Measurements from ENCODE around the gene SORCS1.

The SORCS1 gene

DNA sequence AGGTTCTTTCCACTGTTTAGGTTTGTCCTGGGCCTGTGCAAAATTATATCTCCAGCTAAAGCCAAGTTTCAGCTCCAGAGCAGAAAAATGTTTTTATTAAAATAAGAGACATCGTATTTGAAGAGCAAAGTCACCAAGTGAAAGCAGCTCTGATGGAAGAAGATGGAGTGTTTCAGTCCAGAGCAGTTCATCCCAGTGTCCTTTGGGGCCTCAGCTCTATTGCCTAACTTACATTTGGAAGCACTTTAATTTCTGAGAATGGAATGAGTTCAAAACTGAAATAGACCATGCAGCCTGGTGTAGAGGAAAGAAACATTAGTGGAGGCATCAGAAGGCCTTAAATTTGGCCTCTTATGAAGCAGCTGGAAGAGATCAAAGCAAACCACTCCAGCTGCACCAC lies 545.2 kb downstream of the SORCS1 start:
- TF ChIP-seq EP300 (IDR thresholded peaks at IDR 0.05; ENCODE audit: borderline replicate concordance) (no peak), CREB1 (IDR thresholded peaks at IDR 0.05; ENCODE audit: low read depth) (no peak)

- TF ChIP-seq EGR1 (IDR thresholded peaks at IDR 0.05): no peak
- no peak for TF ChIP-seq YY1 (IDR thresholded peaks at IDR 0.05; ENCODE audit: low read depth)
- no peak for TF ChIP-seq TCF12 (IDR thresholded peaks at IDR 0.05; ENCODE audit: low read depth)
- no peak for TF ChIP-seq RAD21 (IDR thresholded peaks at IDR 0.05; ENCODE audit: low read depth)
- TF ChIP-seq USF1 (IDR thresholded peaks at IDR 0.05): no peak
- TF ChIP-seq TAF1 (IDR thresholded peaks at IDR 0.05; ENCODE audit: low read depth): no peak
- TF ChIP-seq, protein P1, sequence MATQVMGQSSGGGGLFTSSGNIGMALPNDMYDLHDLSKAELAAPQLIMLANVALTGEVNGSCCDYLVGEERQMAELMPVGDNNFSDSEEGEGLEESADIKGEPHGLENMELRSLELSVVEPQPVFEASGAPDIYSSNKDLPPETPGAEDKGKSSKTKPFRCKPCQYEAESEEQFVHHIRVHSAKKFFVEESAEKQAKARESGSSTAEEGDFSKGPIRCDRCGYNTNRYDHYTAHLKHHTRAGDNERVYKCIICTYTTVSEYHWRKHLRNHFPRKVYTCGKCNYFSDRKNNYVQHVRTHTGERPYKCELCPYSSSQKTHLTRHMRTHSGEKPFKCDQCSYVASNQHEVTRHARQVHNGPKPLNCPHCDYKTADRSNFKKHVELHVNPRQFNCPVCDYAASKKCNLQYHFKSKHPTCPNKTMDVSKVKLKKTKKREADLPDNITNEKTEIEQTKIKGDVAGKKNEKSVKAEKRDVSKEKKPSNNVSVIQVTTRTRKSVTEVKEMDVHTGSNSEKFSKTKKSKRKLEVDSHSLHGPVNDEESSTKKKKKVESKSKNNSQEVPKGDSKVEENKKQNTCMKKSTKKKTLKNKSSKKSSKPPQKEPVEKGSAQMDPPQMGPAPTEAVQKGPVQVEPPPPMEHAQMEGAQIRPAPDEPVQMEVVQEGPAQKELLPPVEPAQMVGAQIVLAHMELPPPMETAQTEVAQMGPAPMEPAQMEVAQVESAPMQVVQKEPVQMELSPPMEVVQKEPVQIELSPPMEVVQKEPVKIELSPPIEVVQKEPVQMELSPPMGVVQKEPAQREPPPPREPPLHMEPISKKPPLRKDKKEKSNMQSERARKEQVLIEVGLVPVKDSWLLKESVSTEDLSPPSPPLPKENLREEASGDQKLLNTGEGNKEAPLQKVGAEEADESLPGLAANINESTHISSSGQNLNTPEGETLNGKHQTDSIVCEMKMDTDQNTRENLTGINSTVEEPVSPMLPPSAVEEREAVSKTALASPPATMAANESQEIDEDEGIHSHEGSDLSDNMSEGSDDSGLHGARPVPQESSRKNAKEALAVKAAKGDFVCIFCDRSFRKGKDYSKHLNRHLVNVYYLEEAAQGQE (IDR thresholded peaks at IDR 0.05; ENCODE audit: low read depth): no peak
- no peak for TF ChIP-seq EP300 (IDR thresholded peaks at IDR 0.05; ENCODE audit: borderline replicate concordance)
- TF ChIP-seq TEAD4 (IDR thresholded peaks at IDR 0.05): no peak
- TF ChIP-seq MAX (IDR thresholded peaks at IDR 0.05): no peak
Measured at GRCh38 chr10:106618646-106619045, 545.9 kb downstream of the SORCS1 start.

DNA sequence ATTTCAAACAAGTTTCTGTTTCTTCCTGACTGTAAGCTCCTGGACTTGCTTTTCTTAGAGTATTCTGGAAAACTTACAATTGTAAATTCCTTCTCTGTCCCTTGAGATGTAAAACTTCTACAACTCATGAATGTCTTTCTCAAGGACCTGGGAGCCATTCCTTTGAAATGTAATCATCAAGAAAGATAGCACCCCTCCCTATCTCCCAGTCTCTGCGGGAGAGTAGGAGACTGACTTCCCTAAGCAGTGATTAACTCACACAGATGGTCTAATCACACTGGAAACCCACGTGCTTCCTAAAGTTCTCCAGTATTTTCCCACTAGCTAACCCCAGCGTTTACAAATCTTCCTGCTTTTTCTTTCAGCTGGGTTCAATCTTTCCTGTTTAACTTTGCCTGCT lies 549.4 kb downstream of the SORCS1 start:
- TF ChIP-seq, protein P1 (IDR thresholded peaks at IDR 0.05; ENCODE audit: low read depth): no peak
- TF ChIP-seq TAF1 (IDR thresholded peaks at IDR 0.05; ENCODE audit: low read depth): no peak
- no peak for TF ChIP-seq ZBTB7A (IDR thresholded peaks at IDR 0.05; ENCODE audit: low read depth)
- TF ChIP-seq EGR1 (IDR thresholded peaks at IDR 0.05): no peak
- no peak for TF ChIP-seq FOXM1 (IDR thresholded peaks at IDR 0.05; ENCODE audit: borderline replicate concordance, low read depth)
- TF ChIP-seq CREB1 (IDR thresholded peaks at IDR 0.05; ENCODE audit: low read depth): no peak
- TF ChIP-seq TEAD4 (IDR thresholded peaks at IDR 0.05): no peak
- no peak for TF ChIP-seq TCF12 (IDR thresholded peaks at IDR 0.05; ENCODE audit: low read depth)
- TF ChIP-seq USF1 (IDR thresholded peaks at IDR 0.05): no peak
- TF ChIP-seq EP300 (IDR thresholded peaks at IDR 0.05; ENCODE audit: borderline replicate concordance): no peak
- no peak for TF ChIP-seq CEBPB (IDR thresholded peaks at IDR 0.05)
- TF ChIP-seq MAX (IDR thresholded peaks at IDR 0.05): no peak
- TF ChIP-seq NFIC (IDR thresholded peaks at IDR 0.05): no peak
- TF ChIP-seq YY1 (IDR thresholded peaks at IDR 0.05; ENCODE audit: low read depth): no peak
- TF ChIP-seq RAD21 (IDR thresholded peaks at IDR 0.05; ENCODE audit: low read depth): no peak

DNA sequence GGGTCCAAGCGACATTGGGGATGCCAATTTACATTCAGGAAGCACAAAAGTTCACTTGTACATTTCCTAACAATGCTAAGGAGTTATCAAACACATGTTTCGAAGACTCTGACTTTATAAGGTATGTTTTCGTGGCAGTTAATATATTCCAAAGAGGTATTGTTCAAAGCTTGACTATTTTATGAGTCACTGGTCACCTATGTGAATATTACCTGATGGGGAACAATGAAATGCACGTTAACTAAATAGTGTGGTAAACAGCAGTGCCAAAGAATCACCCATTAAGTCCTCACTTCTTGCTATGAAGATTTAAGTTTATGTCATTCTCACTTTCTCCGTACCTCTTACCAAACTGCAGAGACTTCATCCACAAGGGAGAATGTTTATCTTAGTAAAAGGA lies 550.2 kb downstream of the SORCS1 start:
- TF ChIP-seq, protein P1 (IDR thresholded peaks at IDR 0.05; ENCODE audit: low read depth): no peak

GRCh38 chr10:106612381-106612780 lies 552.1 kb downstream of the SORCS1 start:
- TF ChIP-seq YY1 (IDR thresholded peaks at IDR 0.05; ENCODE audit: low read depth) (peak; percentile 70), ZBTB7A (IDR thresholded peaks at IDR 0.05; ENCODE audit: low read depth) (no peak)

Measured in Ishikawa (cell line).